Ovary (tissue), 3 donors: ENCODE data around the gene CCDC149.

Experiments
- EP300 ChIP-seq: sonication (generic); formaldehyde crosslinking; IDR thresholded peaks from one replicate; pipeline ENCODE4 v1.6.1; 2017; ENCODE audit warnings: antibody characterized with exemption
- POLR2A ChIP-seq: fragments of 450-650 bp; IDR thresholded peaks from one replicate; pipeline ENCODE4 v1.6.1; 2017; ENCODE audit warnings: antibody characterized with exemption, mild to moderate bottlenecking, moderate library complexity
- TF ChIP-seq, protein P1 (sequence below), 3 donors: fragments of 450-650 bp in 2 of 3; fragments of 200-600 bp in 1 of 3; IDR thresholded peaks; one replicate each; pipeline versions ENCODE4 v1.5.1 to v1.8.0; 2016 to 2022; ENCODE audit warnings: antibody characterized with exemption in 3 of 3, mild to moderate bottlenecking in 1 of 3
- donor health status: DM: no; HTN: no; CAD: no.

DNA sequence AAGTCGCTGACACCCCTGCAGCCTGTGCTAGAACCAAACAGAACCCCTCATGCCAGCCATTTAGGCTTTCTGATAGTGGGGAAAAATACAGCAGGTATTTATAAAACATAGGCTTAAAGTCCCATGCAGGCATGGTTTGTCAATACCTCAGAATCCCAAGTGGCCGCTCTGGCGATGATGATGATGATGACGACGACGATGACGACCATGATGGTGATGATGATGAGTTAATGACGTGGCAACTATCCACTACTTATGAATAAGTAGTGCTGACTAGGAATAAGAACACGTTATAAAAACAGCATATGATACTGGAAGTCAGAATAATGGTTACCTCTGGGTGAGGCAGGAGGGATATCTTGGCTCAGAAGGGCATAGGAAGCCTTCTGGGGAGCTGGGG lies 18.0 kb downstream of the CCDC149 start:
- TF ChIP-seq, protein P1, sequence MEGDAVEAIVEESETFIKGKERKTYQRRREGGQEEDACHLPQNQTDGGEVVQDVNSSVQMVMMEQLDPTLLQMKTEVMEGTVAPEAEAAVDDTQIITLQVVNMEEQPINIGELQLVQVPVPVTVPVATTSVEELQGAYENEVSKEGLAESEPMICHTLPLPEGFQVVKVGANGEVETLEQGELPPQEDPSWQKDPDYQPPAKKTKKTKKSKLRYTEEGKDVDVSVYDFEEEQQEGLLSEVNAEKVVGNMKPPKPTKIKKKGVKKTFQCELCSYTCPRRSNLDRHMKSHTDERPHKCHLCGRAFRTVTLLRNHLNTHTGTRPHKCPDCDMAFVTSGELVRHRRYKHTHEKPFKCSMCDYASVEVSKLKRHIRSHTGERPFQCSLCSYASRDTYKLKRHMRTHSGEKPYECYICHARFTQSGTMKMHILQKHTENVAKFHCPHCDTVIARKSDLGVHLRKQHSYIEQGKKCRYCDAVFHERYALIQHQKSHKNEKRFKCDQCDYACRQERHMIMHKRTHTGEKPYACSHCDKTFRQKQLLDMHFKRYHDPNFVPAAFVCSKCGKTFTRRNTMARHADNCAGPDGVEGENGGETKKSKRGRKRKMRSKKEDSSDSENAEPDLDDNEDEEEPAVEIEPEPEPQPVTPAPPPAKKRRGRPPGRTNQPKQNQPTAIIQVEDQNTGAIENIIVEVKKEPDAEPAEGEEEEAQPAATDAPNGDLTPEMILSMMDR (IDR thresholded peaks at IDR 0.05) = no peak
- TF ChIP-seq POLR2A = no peak
- no peak for TF ChIP-seq EP300
